Measurements from ENCODE around the gene CCL23.

GRCh38 chr17:35984140-35984539 lies 33.6 kb downstream of the CCL23 start:
- TF ChIP-seq EZH2 (IDR thresholded peaks at IDR 0.05; ENCODE audit: low read length, unreplicated experiment): no peak
- no peak for TF ChIP-seq CTCF (conservative IDR thresholded peaks at IDR 0.05; ENCODE audit: low read depth, low read length)
- no peak for TF ChIP-seq EZH2phosphoT487 (IDR thresholded peaks at IDR 0.05; ENCODE audit: borderline replicate concordance, low read length)
